T-cell (primary cell): ENCODE results near the gene PKD2L1. TPM values are rescaled to one million over a fixed set of nuclear protein-coding genes. Genes with fewer than 3 reads are reported as not detected.
A peak's percentile ranks its signal among the peaks of the same experiment; 100 is the strongest.
"Not testable (repeated sequence)": the region's sequence is repeated elsewhere in the genome, so short reads cannot be mapped to it uniquely, and the experiment has no call there.

Experiments used
- ATAC-seq, 4 experiments: fragments of 200-7000 bp in 3 of 4; fragments of 150-1000 bp in 1 of 4; cut with Tn5 transposase; replicated peaks in 1 of 4; 1 replicate in 3 of 4; 2 replicates in 1 of 4; pipeline ENCODE4 v1.10.0; 2021; ENCODE audit warnings: moderate library complexity in 3 of 4, mild to moderate bottlenecking in 2 of 4, moderate number of reproducible peaks in 1 of 4
- CTCF ChIA-PET, 2 donors: fragments of 300-600 bp; sonication (Branson Sonifier 250); formaldehyde crosslinking; loops; one replicate each; lab custom pipeline; 2022; ENCODE audit warnings: antibody characterized with exemption in 2 of 2; lab: Charles Lee
- POLR2A ChIA-PET, 2 donors: fragments of 300-600 bp; sonication (Branson Sonifier 250); formaldehyde crosslinking; loops; one replicate each; lab custom pipeline; 2022; ENCODE audit warnings: antibody characterized with exemption in 2 of 2; lab: Charles Lee
- DNase-seq, 35 experiments: peaks; one replicate each; pipeline versions ENCODE4 v3.0.0 to v3.0.0-alpha.2; 2013 to 2023
- H3K27ac ChIP-seq: one replicate; pipeline ENCODE4 v1.5.1; 2013; ENCODE audit warnings: low read length
- H3K27me3 ChIP-seq, 2 experiments: replicated peaks in 1 of 2; 1 replicate in 1 of 2; 2 replicates in 1 of 2; pipeline versions ENCODE4 v1.6.1 to v1.7.0; 2013; ENCODE audit warnings: low read length in 1 of 2, mixed read lengths in 1 of 2; ENCODE audit not compliant: control insufficient read depth in 2 of 2, insufficient read depth in 2 of 2; ENCODE audit errors: extremely low read depth in 1 of 2
- H3K36me3 ChIP-seq, 2 donors: 1 replicate in 1 of 2; 2 replicates in 1 of 2; pipeline versions ENCODE4 v1.6.1 to v1.7.0; 2013; ENCODE audit warnings: low read length in 1 of 2; ENCODE audit not compliant: control insufficient read depth in 2 of 2, insufficient read depth in 1 of 2; ENCODE audit errors: extremely low read depth in 1 of 2
- H3K4me1 ChIP-seq, 2 experiments: 1 replicate in 1 of 2; 2 replicates in 1 of 2; pipeline versions ENCODE4 v1.6.1 to v1.7.0; 2013; ENCODE audit warnings: low read length in 2 of 2, mixed read lengths in 1 of 2; ENCODE audit not compliant: insufficient read depth in 2 of 2, control insufficient read depth in 1 of 2; ENCODE audit errors: extremely low read depth in 1 of 2
- H3K4me3 ChIP-seq, 2 donors: 1 replicate in 1 of 2; 2 replicates in 1 of 2; pipeline versions ENCODE4 v1.5.1 to v1.7.0; 2013; ENCODE audit warnings: mild to moderate bottlenecking in 2 of 2, low read length in 1 of 2, moderate library complexity in 1 of 2; ENCODE audit not compliant: control insufficient read depth in 1 of 2; ENCODE audit errors: extremely low read depth in 1 of 2
- H3K9me3 ChIP-seq: 2 replicates; pipeline ENCODE4 v1.7.0; 2013
- H3K27ac Mint-ChIP-seq, 2 donors: one replicate each; pipeline ENCODE4 v1.8.0; 2020 to 2021; ENCODE audit warnings: mild to moderate bottlenecking in 2 of 2, mixed read lengths in 2 of 2
- H3K27me3 Mint-ChIP-seq, 2 donors: one replicate each; pipeline ENCODE4 v1.8.0; 2021 to 2022; ENCODE audit warnings: mixed read lengths in 2 of 2
- H3K36me3 Mint-ChIP-seq: one replicate; pipeline ENCODE4 v1.8.0; 2021; ENCODE audit warnings: mixed read lengths
- H3K4me1 Mint-ChIP-seq, 3 donors: one replicate each; pipeline ENCODE4 v1.8.0; 2020 to 2022; ENCODE audit warnings: mixed read lengths in 3 of 3, mild to moderate bottlenecking in 1 of 3
- H3K4me3 Mint-ChIP-seq, 3 donors: one replicate each; pipeline ENCODE4 v1.8.0; 2020 to 2022; ENCODE audit warnings: mild to moderate bottlenecking in 3 of 3, mixed read lengths in 3 of 3, moderate library complexity in 3 of 3
- H3K9me3 Mint-ChIP-seq, 3 donors: one replicate each; pipeline ENCODE4 v1.8.0; 2020 to 2022; ENCODE audit warnings: mixed read lengths in 3 of 3
- WGBS: methylation state at CpG from one replicate; pipeline ENCODE4 v1.1.5; 2013; ENCODE audit warnings: missing lambda C conversion rate; ENCODE audit not compliant: insufficient coverage; 5-methylcytosine and 5-hydroxymethylcytosine counted together
- total RNA-seq, 35 experiments: library from RNA in 6 of 35; stranded (reverse) in 6 of 35; fragments of 120-200 nt in 1 of 35; gene quantifications; one replicate each; pipeline versions ENCODE4 v1.2.1 to v1.2.4 and lab custom pipeline; 2013 to 2026

PKD2L1 gene
- total RNA-seq, 5 donors from 2014 or later (not counting 1 experiment from before 2014, with no cell fraction given), result not detected

- H3K36me3 ChIP-seq, result no peaks in the 10 kb centered on the region
- ChIA-PET CTCF (no interaction called here), POLR2A (no interaction called here)
- peak in 1 of 35 experiments; percentile 18 for DNase-seq
- no peak overlapping the region for H3K4me3 Mint-ChIP-seq
- H3K9me3 ChIP-seq, result no peaks in the 10 kb centered on the region
- no peaks in the 10 kb centered on the region for H3K36me3 Mint-ChIP-seq
- H3K4me1 ChIP-seq, result no peaks in the 10 kb centered on the region
- 75% methylated on average over 2 of the region's 7 CpGs for WGBS
- H3K4me3 ChIP-seq, result no peak overlapping the region
- no peak overlapping the region for H3K27ac Mint-ChIP-seq
- peaks cover 47 to 57% of the 10 kb centered on the region in 2 donors for H3K27me3 Mint-ChIP-seq
- ATAC-seq, result no peak
- H3K27ac ChIP-seq, result no peak overlapping the region
- peaks cover 0 to 4% (median 0%) of the 10 kb centered on the region in 3 donors for H3K9me3 Mint-ChIP-seq
- no peaks in the 10 kb centered on the region for H3K4me1 Mint-ChIP-seq
- peaks cover 0 to 14% of the 10 kb centered on the region in 2 experiments for H3K27me3 ChIP-seq
Observed at GRCh38 chr10:100303724-100304319, 26.2 kb downstream of the PKD2L1 start.

- H3K9me3 ChIP-seq, H3K36me3 ChIP-seq, H3K4me1 ChIP-seq, H3K27ac ChIP-seq, ATAC-seq, H3K9me3 Mint-ChIP-seq, H3K4me3 Mint-ChIP-seq, H3K27ac Mint-ChIP-seq, H3K36me3 Mint-ChIP-seq, DNase-seq, CTCF ChIA-PET, H3K4me1 Mint-ChIP-seq, H3K4me3 ChIP-seq: not testable (repeated sequence)
- peaks cover 49 to 54% of the 10 kb centered on the region in 2 donors for H3K27me3 Mint-ChIP-seq
- WGBS, result 66% methylated on average over 3 of the region's 5 CpGs
- H3K27me3 ChIP-seq, result peaks cover 0 to 25% of the 10 kb centered on the region in 2 experiments
- POLR2A ChIA-PET, result interaction anchor here in 1 of 2 donors (0.6 kb wide), 1 partner anchor 10 kb away, joined by 3 read pairs; no protein-coding TSS in a partner anchor
Observed at GRCh38 chr10:100301123-100301522, 28.9 kb downstream of the PKD2L1 start.

- POLR2A ChIA-PET, result no interaction called here
Observed at GRCh38 chr10:100297242-100297641, 32.8 kb downstream of the PKD2L1 start.

GRCh38 chr10:100293066-100293465 is 37.0 kb downstream of the PKD2L1 start:
- peaks cover 32 to 34% of the 10 kb centered on the region in 2 donors for H3K27me3 Mint-ChIP-seq
- ChIA-PET CTCF (no interaction called here), POLR2A (no interaction called here)
- Histone ChIP-seq H3K27me3 (peaks cover 2 to 29% of the 10 kb centered on the region in 2 experiments), H3K4me1 (no peaks in the 10 kb centered on the region), H3K27ac (no peak overlapping the region), H3K4me3 (no peak overlapping the region), H3K36me3 (no peaks in the 10 kb centered on the region), H3K9me3 (no peaks in the 10 kb centered on the region)
- no peak overlapping the region for H3K27ac Mint-ChIP-seq
- no peaks in the 10 kb centered on the region for H3K9me3 Mint-ChIP-seq
- no peak for ATAC-seq
- DNase-seq, result no peak
- H3K4me1 Mint-ChIP-seq, result no peaks in the 10 kb centered on the region
- H3K36me3 Mint-ChIP-seq, result no peaks in the 10 kb centered on the region
- H3K4me3 Mint-ChIP-seq, result no peak overlapping the region

More at GRCh38 chr10:100297242-100297641, 32.8 kb downstream of the PKD2L1 start:
- no peaks in the 10 kb centered on the region for H3K9me3 ChIP-seq
- H3K4me3 ChIP-seq, result no peak overlapping the region
- CTCF ChIA-PET, result no interaction called here
- H3K36me3 ChIP-seq, result no peaks in the 10 kb centered on the region
- no peaks in the 10 kb centered on the region for H3K4me1 Mint-ChIP-seq
- no peak overlapping the region for H3K27ac ChIP-seq
- H3K27me3 Mint-ChIP-seq, result peaks cover 47 to 52% of the 10 kb centered on the region in 2 donors
- no peak for ATAC-seq
- no peak overlapping the region for H3K4me3 Mint-ChIP-seq
- no peaks in the 10 kb centered on the region for H3K36me3 Mint-ChIP-seq
- H3K4me1 ChIP-seq, result no peaks in the 10 kb centered on the region
- H3K27ac Mint-ChIP-seq, result no peak overlapping the region
- H3K9me3 Mint-ChIP-seq, result peaks cover 0 to 4% (median 0%) of the 10 kb centered on the region in 3 donors
- DNase-seq, result no peak
- WGBS, result 85% methylated on average over 5 of the region's 9 CpGs
- peaks cover 2 to 35% of the 10 kb centered on the region in 2 experiments for H3K27me3 ChIP-seq

GRCh38 chr10:100292300-100292699 is 37.7 kb downstream of the PKD2L1 start:
- peaks cover 32 to 33% of the 10 kb centered on the region in 2 donors for H3K27me3 Mint-ChIP-seq
- CTCF ChIA-PET, H3K27ac Mint-ChIP-seq, H3K4me1 Mint-ChIP-seq, H3K4me3 Mint-ChIP-seq, ATAC-seq, H3K4me3 ChIP-seq, H3K4me1 ChIP-seq, DNase-seq, H3K36me3 Mint-ChIP-seq, H3K9me3 ChIP-seq, H3K36me3 ChIP-seq, H3K9me3 Mint-ChIP-seq, H3K27ac ChIP-seq: not testable (repeated sequence)
- 85% methylated on average over 4 of the region's 4 CpGs for WGBS
- peaks cover 2 to 27% of the 10 kb centered on the region in 2 experiments for H3K27me3 ChIP-seq
- POLR2A ChIA-PET, result interaction anchor here in 1 of 2 donors (0.6 kb wide), 1 partner anchor 55 kb away, joined by 3 read pairs; the partner anchor contains the start of gene SCD

- H3K4me1 Mint-ChIP-seq, result peaks cover 9 to 11% (median 11%) of the 10 kb centered on the region in 3 donors
- ChIA-PET POLR2A (interaction anchor here (0.5 to 0.6 kb wide), 2 partner anchors 10 to 554 kb away, joined by 3 to 6 read pairs; no protein-coding TSS in a partner anchor), CTCF (no interaction called here)
Observed at GRCh38 chr10:100291356-100291755, 38.7 kb downstream of the PKD2L1 start.

More at GRCh38 chr10:100291356-100291755, 38.7 kb downstream of the PKD2L1 start:
- no peaks in the 10 kb centered on the region for H3K9me3 ChIP-seq
- WGBS, result no CpG with 5 or more reads among the region's 3 CpGs
- H3K36me3 Mint-ChIP-seq, result no peaks in the 10 kb centered on the region
- H3K4me3 Mint-ChIP-seq, result no peak overlapping the region
- peaks cover 24 to 27% of the 10 kb centered on the region in 2 donors for H3K27me3 Mint-ChIP-seq
- no peaks in the 10 kb centered on the region for H3K9me3 Mint-ChIP-seq
- H3K36me3 ChIP-seq, result no peaks in the 10 kb centered on the region
- DNase-seq, result no peak
- ATAC-seq, result no peak
- H3K4me1 ChIP-seq, result peaks cover 0 to 6% of the 10 kb centered on the region in 2 experiments
- peaks cover 2 to 21% of the 10 kb centered on the region in 2 experiments for H3K27me3 ChIP-seq
- H3K4me3 ChIP-seq, result no peak overlapping the region
- H3K27ac ChIP-seq, result no peak overlapping the region
- H3K27ac Mint-ChIP-seq, result no peak overlapping the region
